HT1080 (cell line): ENCODE results near the gene HAO2. TPM values are rescaled to one million over a fixed set of nuclear protein-coding genes. Genes with fewer than 3 reads are reported as not detected.
"Not testable (repeated sequence)": the region's sequence is repeated elsewhere in the genome, so short reads cannot be mapped to it uniquely, and the experiment has no call there.

Experiments
- DNase-seq: peaks from one replicate; pipeline ENCODE4 v3.0.0-alpha.2; 2015; ENCODE audit warnings: low read depth
- polyA plus RNA-seq, 2 experiments: library from polyadenylated mRNA; depleted of rRNA; stranded (reverse); fragments of >200 nt; gene quantifications; 2 replicates each; pipeline ENCODE4 v1.2.3, GENCODE V29; 2015
- total RNA-seq: library from RNA; depleted of rRNA; stranded (reverse); fragments of >200 nt; shearing (Covaris generic); gene quantifications from 2 replicates; pipeline ENCODE4 v1.2.3, GENCODE V29; 2014; rRNA removed

Gene HAO2
- total RNA-seq = not detected in 2 replicates
- not detected in 2 replicates for polyA plus RNA-seq (2015; cell fraction: cytosol; rRNA removed)
- not detected in 2 replicates for polyA plus RNA-seq (2015; cell fraction: nucleus; rRNA removed)

- DNase-seq = no peak
These were observed at the start of gene HAO2 for GRCh38 chr1:119368554-119368953. Gene HAO2, plus strand, starts transcription at chr1:119368785. Its CDS starts 12,301 bp downstream, at chr1:119381086.

DNA sequence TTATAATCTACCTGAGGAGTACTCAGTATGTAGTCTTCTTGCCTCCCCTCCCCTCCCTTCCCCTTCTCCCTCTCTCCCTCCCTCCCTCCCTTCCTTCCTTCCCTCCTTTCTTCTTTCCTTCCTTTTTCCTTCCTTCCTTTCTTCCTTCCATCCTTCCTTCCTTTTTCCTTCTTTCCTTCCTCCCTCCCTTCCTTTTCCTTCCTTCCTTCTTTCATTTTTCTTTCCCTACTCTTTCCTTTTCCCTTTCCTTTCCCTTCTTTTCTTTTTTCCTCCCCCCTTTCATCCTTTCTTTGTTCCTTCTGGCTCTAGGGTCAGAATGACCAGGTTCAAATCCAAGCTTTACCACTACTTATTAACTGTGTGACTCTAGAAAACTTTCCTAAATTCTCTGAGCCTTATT lies 48.5 kb upstream of the HAO2 start:
- no peak for DNase-seq

DNA sequence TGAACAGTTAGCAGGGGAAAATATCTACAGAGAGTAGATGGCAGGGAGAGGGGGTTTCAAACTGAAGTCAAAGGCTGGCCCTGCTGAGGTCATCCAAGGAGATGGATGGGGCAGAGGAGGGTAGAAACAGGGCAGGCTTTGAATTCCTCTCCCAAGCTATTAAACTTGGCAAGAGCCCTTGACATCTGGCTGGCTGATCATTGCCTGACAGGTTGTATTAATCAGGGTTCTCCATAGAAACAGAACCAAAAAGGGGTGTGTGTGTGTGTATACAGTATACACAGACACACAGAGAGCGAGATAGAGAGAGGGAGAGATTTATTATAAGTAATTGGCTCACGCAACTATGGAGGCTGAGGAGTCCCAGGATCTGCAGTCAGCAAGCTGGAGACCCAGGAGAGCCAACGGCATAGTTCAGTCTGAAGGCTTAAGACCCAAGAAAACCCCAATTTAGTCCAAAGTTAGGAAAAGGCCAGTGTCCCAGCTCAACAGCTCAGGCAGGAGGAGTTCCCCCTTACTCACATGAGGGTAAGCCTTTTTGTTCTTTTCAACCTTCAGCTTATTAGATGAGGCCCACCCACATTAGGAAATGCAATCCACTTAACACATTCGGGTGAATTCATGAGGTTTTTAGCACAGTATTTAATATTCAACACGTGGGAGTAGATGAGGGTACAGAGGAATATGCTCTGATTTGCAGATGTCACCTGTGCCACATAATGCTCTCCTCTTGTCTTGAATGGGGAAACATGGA lies 46.7 kb upstream of the HAO2 start:
- DNase-seq = no peak

DNA sequence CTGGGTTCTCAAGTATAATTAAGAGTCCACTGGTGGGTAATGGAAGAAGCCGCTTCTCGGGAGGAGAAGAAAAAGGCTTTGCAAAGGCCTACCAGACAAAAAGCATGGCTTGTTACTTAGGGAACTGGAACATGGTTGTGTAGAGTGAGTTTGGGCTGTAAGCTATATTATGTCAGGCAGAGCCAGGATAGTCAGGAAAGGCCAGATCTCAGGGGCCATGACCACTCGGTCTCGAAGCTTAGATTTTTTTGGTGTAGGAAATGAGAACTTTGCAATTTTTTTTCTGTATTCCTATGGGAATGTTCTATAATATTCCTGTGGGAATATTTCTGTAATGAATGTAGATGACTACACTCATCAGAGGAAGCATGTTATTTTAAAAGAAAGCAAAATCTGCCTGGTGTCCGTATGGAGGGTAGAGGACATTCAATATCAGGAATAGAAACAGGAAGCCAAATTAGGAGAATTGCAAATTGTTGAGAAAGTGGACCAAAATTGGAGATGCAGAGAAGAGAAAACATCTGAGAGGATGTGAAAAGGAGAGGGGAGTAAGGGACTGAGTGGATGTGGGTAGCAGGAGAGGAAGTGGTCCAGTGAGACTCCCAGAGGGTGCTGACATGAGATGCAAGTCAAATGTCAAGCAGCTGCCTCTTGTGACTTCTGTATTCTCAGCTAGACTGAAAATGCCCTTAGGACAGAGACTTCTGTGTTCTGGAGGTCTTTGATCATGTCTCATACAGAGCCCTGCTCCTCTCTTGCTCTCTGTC lies 45.2 kb upstream of the HAO2 start:
- DNase-seq = no peak

DNA sequence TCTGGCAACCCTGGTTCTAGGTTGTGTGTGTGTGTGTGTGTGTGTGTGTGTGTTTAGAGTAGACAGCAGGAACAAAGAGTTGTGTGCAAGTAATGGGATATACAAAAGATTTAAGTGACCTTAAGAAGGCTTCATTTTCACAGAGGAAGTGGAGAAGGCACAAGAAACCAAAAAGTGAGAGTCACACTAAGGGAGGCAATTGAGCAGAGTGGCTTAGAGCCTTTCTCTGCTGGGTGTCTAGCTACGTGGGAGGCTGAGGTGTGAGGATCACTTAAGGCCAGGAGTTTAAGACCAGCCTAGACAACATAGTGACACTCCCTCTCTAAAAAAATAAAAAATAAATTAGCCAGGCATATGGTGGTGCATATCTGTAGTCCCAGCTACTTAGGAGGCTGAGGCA lies 44.4 kb upstream of the HAO2 start:
- DNase-seq = no peak

DNA sequence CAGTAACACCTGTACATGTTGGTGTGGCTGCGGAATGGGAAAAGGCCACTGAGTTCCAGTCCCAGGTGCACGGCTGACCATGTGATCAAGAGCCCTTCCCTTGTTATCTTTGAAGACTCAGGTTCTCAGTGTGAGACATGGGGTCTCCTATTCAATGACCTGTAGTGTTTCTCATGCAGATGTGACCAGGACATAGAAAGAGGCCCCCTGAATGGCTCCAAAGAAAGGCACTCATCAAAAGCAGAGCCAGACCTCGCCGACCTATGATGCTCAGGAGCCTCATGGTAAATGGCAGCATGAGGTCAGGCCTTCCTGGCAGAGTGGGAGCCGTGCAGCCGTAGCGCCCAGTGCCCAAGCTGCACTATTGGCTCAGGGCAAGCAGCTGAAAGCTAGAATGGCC lies 42.3 kb upstream of the HAO2 start:
- DNase-seq = no peak

- DNase-seq = no peak
These were observed 41.5 kb upstream of the HAO2 start for GRCh38 chr1:119327094-119327449.

- DNase-seq = no peak
These were observed 41.0 kb upstream of the HAO2 start for GRCh38 chr1:119327450-119328155.

GRCh38 chr1:119329541-119330461 lies 38.8 kb upstream of the HAO2 start:
- DNase-seq = peak; percentile 6

DNA sequence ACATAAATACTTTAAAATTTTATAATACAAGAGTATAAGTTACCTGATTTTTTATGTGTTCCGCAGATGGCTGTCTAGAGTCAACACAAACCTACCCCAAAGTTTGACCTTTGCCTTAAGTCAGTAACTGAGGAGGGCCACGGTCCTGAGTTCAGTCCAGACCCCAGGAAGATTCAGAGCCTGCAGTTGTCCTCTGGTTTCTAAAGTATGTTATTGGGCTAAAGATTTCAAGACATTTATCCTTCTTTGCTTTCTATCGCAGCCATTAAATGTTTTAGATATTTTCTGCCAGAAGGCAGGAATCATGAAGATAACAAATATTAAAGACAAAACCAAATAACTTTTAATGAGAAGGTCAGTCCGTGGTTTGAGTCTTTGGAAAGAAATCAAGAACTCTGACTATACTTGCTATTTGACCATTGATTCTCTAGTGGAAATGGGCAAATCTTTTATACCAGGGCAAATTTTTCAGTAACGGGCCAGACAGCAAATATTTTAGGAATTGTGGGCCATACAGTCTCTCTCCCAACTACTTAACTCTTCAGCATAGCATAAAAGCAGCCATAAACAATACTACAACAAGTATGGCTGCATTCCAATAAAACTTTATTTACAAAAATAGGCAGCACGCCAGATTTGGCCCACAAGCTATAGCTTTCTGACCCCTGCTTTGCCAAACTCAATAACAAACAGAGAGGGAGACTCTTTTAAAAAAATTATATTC lies 38.0 kb upstream of the HAO2 start:
- no peak for DNase-seq

- DNase-seq = no peak
These were observed 37.4 kb upstream of the HAO2 start for GRCh38 chr1:119331190-119331515.

GRCh38 chr1:119331915-119332314 lies 36.7 kb upstream of the HAO2 start:
- no peak for DNase-seq

GRCh38 chr1:119332622-119333021 lies 36.0 kb upstream of the HAO2 start:
- no peak for DNase-seq

- DNase-seq = no peak
These were observed 35.3 kb upstream of the HAO2 start for GRCh38 chr1:119333163-119333896.

DNA sequence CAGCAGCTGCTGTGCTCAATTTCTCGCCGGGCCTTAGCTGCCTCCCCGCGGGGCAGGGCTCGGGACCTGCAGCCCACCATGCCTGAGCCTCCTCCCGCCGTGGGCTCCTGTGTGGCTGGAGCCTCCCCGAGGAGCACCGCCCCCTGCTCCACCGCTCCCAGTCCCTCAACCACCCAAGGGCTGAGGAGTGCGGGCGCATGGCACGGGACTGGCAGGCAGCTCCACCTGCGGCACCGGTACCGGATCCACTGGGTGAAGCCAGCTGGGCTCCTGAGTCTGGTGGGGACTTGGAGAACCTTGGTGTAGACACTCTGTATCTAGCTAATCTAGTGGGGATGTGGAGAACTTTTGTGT lies 34.7 kb upstream of the HAO2 start:
- DNase-seq = not testable (repeated sequence)

GRCh38 chr1:119336848-119337247 lies 31.7 kb upstream of the HAO2 start:
- no peak for DNase-seq

- DNase-seq = no peak
These were observed 30.6 kb upstream of the HAO2 start for GRCh38 chr1:119338004-119338403.

DNA sequence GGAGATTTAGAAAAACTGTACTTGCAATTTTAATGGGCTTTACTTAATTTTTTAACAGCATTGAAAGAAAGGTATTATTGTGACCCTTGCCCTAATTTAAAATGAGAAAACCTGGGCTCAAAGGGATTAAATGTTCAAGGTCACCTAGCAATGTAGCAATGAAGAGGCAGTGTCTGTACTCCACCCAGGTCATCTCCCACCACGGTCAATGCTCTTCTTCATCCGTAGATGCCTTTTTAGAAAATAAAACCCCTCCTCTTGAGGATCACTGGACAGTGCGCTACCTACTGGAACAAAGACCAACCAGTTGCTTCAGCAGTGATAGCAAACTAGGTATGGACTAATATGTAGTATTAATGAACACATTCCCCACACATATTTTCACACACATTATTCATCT lies 29.8 kb upstream of the HAO2 start:
- no peak for DNase-seq

GRCh38 chr1:119340861-119341261 lies 27.7 kb upstream of the HAO2 start:
- no peak for DNase-seq
